ENCODE data around the gene PBX4. TPM values are rescaled to one million over a fixed set of nuclear protein-coding genes. Genes with fewer than 3 reads are reported as not detected.

The PBX4 gene
- total RNA-seq, 4 donors from 2014 or later: 3.7 to 11.8 (median 8.1) TPM

GRCh38 chr19:19661675-19662251 is 43.3 kb upstream of the PBX4 start:
- Histone ChIP-seq H3K27ac (peak overlapping the region in 1 of 4 donors; percentile 11), H3K27me3 (no peaks in the 10 kb centered on the region), H3K4me3 (no peak overlapping the region), H3K9me3 (no peaks in the 10 kb centered on the region), H3K4me1 (peaks cover 0 to 33% (median 19%) of the 10 kb centered on the region in 4 donors), H3K36me3 (peaks cover 0 to 43% (median 18%) of the 10 kb centered on the region in 3 donors)
- TF ChIP-seq EP300 (IDR thresholded peaks at IDR 0.05) (no peak), POLR2A (IDR thresholded peaks at IDR 0.05) (no peak)
- TF ChIP-seq, protein P1, sequence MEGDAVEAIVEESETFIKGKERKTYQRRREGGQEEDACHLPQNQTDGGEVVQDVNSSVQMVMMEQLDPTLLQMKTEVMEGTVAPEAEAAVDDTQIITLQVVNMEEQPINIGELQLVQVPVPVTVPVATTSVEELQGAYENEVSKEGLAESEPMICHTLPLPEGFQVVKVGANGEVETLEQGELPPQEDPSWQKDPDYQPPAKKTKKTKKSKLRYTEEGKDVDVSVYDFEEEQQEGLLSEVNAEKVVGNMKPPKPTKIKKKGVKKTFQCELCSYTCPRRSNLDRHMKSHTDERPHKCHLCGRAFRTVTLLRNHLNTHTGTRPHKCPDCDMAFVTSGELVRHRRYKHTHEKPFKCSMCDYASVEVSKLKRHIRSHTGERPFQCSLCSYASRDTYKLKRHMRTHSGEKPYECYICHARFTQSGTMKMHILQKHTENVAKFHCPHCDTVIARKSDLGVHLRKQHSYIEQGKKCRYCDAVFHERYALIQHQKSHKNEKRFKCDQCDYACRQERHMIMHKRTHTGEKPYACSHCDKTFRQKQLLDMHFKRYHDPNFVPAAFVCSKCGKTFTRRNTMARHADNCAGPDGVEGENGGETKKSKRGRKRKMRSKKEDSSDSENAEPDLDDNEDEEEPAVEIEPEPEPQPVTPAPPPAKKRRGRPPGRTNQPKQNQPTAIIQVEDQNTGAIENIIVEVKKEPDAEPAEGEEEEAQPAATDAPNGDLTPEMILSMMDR (IDR thresholded peaks at IDR 0.05): no peak
- WGBS, 2 donors: 64 to 71% methylated on average over 18 of the region's 18 CpGs
- no peak for DNase-seq (ENCODE audit: low spot score in 2 of 2)

DNA sequence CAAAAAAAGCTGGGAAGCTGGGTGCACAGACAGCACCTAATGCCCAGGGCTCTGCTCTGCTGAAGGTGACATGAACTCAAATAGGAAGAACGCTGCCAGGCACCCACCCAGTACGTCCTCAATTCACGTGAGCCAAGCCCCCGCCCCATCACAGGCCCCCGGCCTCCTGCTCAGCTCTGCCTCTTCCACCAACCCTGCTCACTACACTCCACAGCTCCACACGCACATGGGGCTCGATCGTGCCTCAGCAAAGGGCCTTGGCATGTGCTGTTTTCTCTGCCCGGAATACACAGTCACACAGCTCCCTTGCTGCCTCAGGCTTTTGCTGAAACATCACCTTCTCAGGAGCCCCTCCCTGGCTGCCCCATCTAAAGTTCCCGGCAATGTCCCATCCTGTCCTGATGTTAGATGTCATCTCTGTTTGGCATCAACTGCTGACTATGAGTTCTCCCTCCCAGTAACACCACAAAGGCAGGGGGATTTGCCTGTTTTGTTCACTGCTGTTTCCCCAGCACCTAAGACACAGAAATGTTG is 42.7 kb upstream of the PBX4 start:
- 81 to 84% methylated on average over 10 of the region's 10 CpGs for WGBS, 2 donors
- H3K36me3 ChIP-seq: peaks cover 0 to 48% (median 23%) of the 10 kb centered on the region in 3 donors
- peak overlapping the region in 1 of 4 donors; percentile 11 for H3K27ac ChIP-seq
- TF ChIP-seq POLR2A (IDR thresholded peaks at IDR 0.05): no peak
- TF ChIP-seq, protein P1 (IDR thresholded peaks at IDR 0.05): no peak
- no peak for DNase-seq (ENCODE audit: low spot score in 2 of 2)
- no peaks in the 10 kb centered on the region for H3K9me3 ChIP-seq
- H3K4me3 ChIP-seq: no peak overlapping the region
- H3K27me3 ChIP-seq: no peaks in the 10 kb centered on the region
- H3K4me1 ChIP-seq: peaks cover 0 to 33% (median 19%) of the 10 kb centered on the region in 4 donors

- Histone ChIP-seq H3K4me1 (peaks cover 0 to 33% (median 19%) of the 10 kb centered on the region in 4 donors), H3K4me3 (no peak overlapping the region), H3K27ac (no peak overlapping the region), H3K9me3 (no peaks in the 10 kb centered on the region), H3K36me3 (peaks cover 0 to 63% (median 38%) of the 10 kb centered on the region in 3 donors), H3K27me3 (no peaks in the 10 kb centered on the region)
- TF ChIP-seq, protein P1 (IDR thresholded peaks at IDR 0.05): no peak
- TF ChIP-seq POLR2A (IDR thresholded peaks at IDR 0.05) (no peak), EP300 (IDR thresholded peaks at IDR 0.05) (no peak)
- no peak for DNase-seq (ENCODE audit: low spot score in 2 of 2)
- WGBS, 2 donors: 78 to 83% methylated on average over 14 to 17 of the region's 17 CpGs
These were observed 41.3 kb upstream of the PBX4 start for GRCh38 chr19:19659646-19660245.

- WGBS, 2 donors: 51 to 76% methylated on average over 7 to 10 of the region's 10 CpGs
- peaks cover 6 to 86% (median 61%) of the 10 kb centered on the region in 3 donors for H3K36me3 ChIP-seq
- DNase-seq (ENCODE audit: low spot score in 2 of 2): no peak
These were observed 38.9 kb upstream of the PBX4 start for GRCh38 chr19:19657397-19657783.

More at GRCh38 chr19:19657397-19657783, 38.9 kb upstream of the PBX4 start:
- no peak overlapping the region for H3K27ac ChIP-seq
- no peaks in the 10 kb centered on the region for H3K27me3 ChIP-seq
- H3K4me3 ChIP-seq: no peak overlapping the region
- peaks cover 0 to 36% (median 13%) of the 10 kb centered on the region in 4 donors for H3K4me1 ChIP-seq
- H3K9me3 ChIP-seq: no peaks in the 10 kb centered on the region
- TF ChIP-seq POLR2A (IDR thresholded peaks at IDR 0.05) (no peak), EP300 (IDR thresholded peaks at IDR 0.05) (no peak)
- TF ChIP-seq, protein P1 (IDR thresholded peaks at IDR 0.05): no peak

Measured in tibial nerve (tissue), 4 donors.